Measurements from ENCODE around the gene TIAM2.
A peak's percentile ranks its signal among the peaks of the same experiment; 100 is the strongest.

The TIAM2 gene

DNA sequence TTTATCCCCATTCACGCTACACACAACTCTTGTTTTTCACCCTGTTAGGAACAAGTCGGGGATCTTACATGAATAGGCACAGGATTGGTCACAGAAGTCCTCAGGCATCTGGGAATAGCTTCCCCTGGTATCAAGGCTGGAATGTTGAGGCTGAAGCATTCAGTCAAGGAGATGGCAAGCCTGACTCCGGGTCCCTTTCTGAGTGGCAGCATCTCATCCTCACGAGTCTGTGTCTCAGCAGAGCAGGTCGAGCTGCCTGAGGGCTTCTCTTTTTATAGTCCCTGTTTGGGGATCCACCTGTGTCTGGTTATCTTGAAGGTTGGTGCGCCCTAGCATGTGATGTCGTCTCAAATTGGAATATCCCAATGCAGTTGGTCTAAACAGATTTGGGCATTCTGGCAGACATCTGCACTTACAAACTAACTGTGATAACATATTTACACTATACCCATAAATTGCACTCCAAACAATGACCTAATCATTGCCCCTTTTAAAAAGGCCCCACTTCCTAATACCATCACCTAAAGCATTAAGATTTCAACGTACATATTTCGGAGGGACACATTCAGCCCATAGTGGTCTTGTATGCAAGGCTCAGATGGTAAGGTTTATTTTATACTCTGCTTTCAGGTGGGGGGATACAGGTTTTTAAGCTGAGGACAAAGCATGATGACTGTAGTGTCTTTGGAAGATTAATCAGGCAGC is 156.0 kb downstream of the TIAM2 start:
- Histone ChIP-seq H3K27me3 (ENCODE audit: insufficient read depth, low read length, poor library complexity) (no peaks in the 10 kb centered on the region), H3K4me2 (ENCODE audit: low read length) (no peak overlapping the region), H2BK120ac (ENCODE audit: low read depth, low read length) (no peak overlapping the region), H2BK5ac (ENCODE audit: low read length) (no peak overlapping the region), H3K27ac (ENCODE audit: low read depth, low read length) (no peak overlapping the region), H3K18ac (ENCODE audit: low read length) (no peak overlapping the region), H3K23ac (ENCODE audit: low read length) (no peak overlapping the region), H2BK15ac (replicated peaks; ENCODE audit: low read depth) (no peak overlapping the region), H4K8ac (ENCODE audit: low read depth, low read length) (no peak overlapping the region), H3K36me3 (ENCODE audit: control insufficient read depth, insufficient read depth, low read length) (no peaks in the 10 kb centered on the region), H2AK5ac (ENCODE audit: low read length) (no peak overlapping the region), H3K4ac (ENCODE audit: low read depth, low read length) (no peak overlapping the region), H4K5ac (ENCODE audit: low read length) (no peak overlapping the region), H3K79me1 (ENCODE audit: low read length) (no peaks in the 10 kb centered on the region), H3K56ac (ENCODE audit: low read length) (no peak overlapping the region), H3K9ac (ENCODE audit: low read length) (no peak overlapping the region), H3K4me3 (ENCODE audit: low read length) (no peak overlapping the region), H3K79me2 (ENCODE audit: control insufficient read depth, insufficient read depth, low read length) (no peaks in the 10 kb centered on the region), H3K4me1 (ENCODE audit: control insufficient read depth, low read depth, low read length) (peaks cover 7% of the 10 kb centered on the region)
- DNase-seq: no peak
- WGBS (ENCODE audit: extremely low coverage, insufficient coverage, low lambda C conversion rate): no CpG with 5 or more reads among the region's 9 CpGs

DNA sequence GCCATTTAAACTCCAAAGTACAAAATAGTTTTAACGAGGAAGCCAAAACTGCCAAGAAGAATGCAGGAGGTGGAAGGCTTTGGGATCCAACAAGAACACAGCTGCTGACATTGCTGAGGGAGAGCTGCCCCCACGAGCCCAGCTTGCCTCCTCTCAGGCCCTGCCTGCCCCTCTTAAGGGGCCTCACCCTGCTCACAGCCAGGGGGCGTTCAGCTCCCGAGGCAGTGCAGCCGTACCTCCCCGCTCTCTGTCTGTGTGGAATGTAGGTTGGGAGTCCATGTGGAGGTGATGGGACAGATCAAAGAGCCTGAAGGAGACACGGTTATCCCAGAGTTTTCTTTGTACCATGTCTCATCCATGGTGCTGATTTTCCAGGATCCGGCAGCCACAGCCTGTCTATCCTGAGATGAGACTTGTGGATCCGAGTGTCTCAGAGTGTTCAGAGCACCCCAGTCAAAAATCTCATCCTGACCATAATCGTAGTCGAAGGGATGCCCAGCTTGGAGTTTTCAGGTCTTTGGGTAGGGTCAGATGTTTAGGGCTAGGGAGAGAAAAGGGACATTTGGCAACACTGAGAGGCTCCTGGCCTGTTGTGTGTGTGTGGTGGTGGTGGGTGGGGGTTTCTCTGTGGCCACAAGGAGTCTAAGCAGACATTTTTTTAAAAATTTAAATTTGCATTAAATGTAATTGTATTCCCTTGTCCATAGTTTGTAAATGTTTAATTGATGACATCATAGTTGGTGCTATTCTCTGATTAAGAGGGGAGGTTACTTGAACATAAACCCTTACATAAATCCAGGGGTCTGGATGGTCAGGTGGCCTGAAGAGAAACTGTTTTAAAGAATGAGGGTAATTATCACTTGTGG is 157.3 kb downstream of the TIAM2 start:
- Histone ChIP-seq H3K4me3 (ENCODE audit: low read length) (no peak overlapping the region), H3K4me1 (ENCODE audit: control insufficient read depth, low read depth, low read length) (peaks cover 7% of the 10 kb centered on the region), H2BK15ac (replicated peaks; ENCODE audit: low read depth) (no peak overlapping the region), H3K79me2 (ENCODE audit: control insufficient read depth, insufficient read depth, low read length) (no peaks in the 10 kb centered on the region), H3K23ac (ENCODE audit: low read length) (no peak overlapping the region), H4K8ac (ENCODE audit: low read depth, low read length) (no peak overlapping the region), H3K27ac (ENCODE audit: low read depth, low read length) (no peak overlapping the region), H4K5ac (ENCODE audit: low read length) (no peak overlapping the region), H3K18ac (ENCODE audit: low read length) (peak overlapping the region; percentile 23), H2BK120ac (ENCODE audit: low read depth, low read length) (no peak overlapping the region), H2BK5ac (ENCODE audit: low read length) (no peak overlapping the region), H3K79me1 (ENCODE audit: low read length) (no peaks in the 10 kb centered on the region), H2AK5ac (ENCODE audit: low read length) (no peak overlapping the region), H3K4ac (ENCODE audit: low read depth, low read length) (no peak overlapping the region), H3K36me3 (ENCODE audit: control insufficient read depth, insufficient read depth, low read length) (no peaks in the 10 kb centered on the region), H3K4me2 (ENCODE audit: low read length) (no peak overlapping the region), H3K9ac (ENCODE audit: low read length) (no peak overlapping the region), H3K56ac (ENCODE audit: low read length) (no peak overlapping the region), H3K27me3 (ENCODE audit: insufficient read depth, low read length, poor library complexity) (no peaks in the 10 kb centered on the region)
- no CpG with 5 or more reads among the region's 11 CpGs for WGBS (ENCODE audit: extremely low coverage, insufficient coverage, low lambda C conversion rate)
- DNase-seq: peak; percentile 87

DNA sequence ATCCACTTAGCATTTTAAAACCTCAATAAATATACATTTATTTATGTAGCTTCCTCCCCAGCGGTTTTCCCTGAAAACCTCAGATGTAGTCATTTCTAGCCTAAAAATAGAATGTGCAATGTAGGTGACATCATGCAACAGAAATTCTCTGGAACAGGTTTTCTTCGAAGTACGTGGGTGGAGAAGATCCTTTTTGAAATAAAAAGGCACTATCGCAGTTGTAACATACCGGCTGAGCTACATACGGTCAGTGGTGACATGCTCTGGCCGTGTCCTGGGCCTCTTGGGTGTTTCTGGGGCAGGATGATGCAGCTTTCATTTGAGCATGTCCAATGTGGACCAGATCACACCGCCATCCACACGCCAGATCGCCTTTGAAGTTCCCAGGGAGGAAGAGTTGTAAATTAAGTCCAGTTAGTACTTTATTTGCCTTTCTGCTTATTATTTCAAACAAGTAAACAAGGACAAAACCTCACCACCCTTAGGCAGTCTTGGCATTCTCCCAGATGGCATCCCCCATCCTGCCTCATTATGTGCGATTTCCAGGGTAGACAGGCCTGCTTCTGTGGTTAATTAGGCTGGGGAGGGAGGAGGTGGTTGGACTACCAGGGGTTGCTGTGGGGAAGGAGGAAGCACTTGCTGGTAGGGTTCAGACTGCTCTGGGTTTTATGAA is 159.2 kb downstream of the TIAM2 start:
- peak; percentile 45 for DNase-seq
- H3K27me3 ChIP-seq (ENCODE audit: insufficient read depth, low read length, poor library complexity): no peaks in the 10 kb centered on the region
- no peaks in the 10 kb centered on the region for H3K79me2 ChIP-seq (ENCODE audit: control insufficient read depth, insufficient read depth, low read length)
- H3K4ac ChIP-seq (ENCODE audit: low read depth, low read length): no peak overlapping the region
- H2BK5ac ChIP-seq (ENCODE audit: low read length): no peak overlapping the region
- no peak overlapping the region for H3K27ac ChIP-seq (ENCODE audit: low read depth, low read length)
- no peak overlapping the region for H2BK120ac ChIP-seq (ENCODE audit: low read depth, low read length)
- no CpG with 5 or more reads among the region's 11 CpGs for WGBS (ENCODE audit: extremely low coverage, insufficient coverage, low lambda C conversion rate)
- no peak overlapping the region for H4K5ac ChIP-seq (ENCODE audit: low read length)
- H4K8ac ChIP-seq (ENCODE audit: low read depth, low read length): no peak overlapping the region
- no peaks in the 10 kb centered on the region for H3K79me1 ChIP-seq (ENCODE audit: low read length)
- no peak overlapping the region for H3K4me2 ChIP-seq (ENCODE audit: low read length)
- no peak overlapping the region for H3K18ac ChIP-seq (ENCODE audit: low read length)
- H3K56ac ChIP-seq (ENCODE audit: low read length): no peak overlapping the region
- H3K9ac ChIP-seq (ENCODE audit: low read length): no peak overlapping the region
- H2BK15ac ChIP-seq (replicated peaks; ENCODE audit: low read depth): no peak overlapping the region
- no peak overlapping the region for H3K4me3 ChIP-seq (ENCODE audit: low read length)
- H3K23ac ChIP-seq (ENCODE audit: low read length): no peak overlapping the region
- no peak overlapping the region for H2AK5ac ChIP-seq (ENCODE audit: low read length)
- H3K36me3 ChIP-seq (ENCODE audit: control insufficient read depth, insufficient read depth, low read length): no peaks in the 10 kb centered on the region
- peaks cover 7% of the 10 kb centered on the region for H3K4me1 ChIP-seq (ENCODE audit: control insufficient read depth, low read depth, low read length)

DNA sequence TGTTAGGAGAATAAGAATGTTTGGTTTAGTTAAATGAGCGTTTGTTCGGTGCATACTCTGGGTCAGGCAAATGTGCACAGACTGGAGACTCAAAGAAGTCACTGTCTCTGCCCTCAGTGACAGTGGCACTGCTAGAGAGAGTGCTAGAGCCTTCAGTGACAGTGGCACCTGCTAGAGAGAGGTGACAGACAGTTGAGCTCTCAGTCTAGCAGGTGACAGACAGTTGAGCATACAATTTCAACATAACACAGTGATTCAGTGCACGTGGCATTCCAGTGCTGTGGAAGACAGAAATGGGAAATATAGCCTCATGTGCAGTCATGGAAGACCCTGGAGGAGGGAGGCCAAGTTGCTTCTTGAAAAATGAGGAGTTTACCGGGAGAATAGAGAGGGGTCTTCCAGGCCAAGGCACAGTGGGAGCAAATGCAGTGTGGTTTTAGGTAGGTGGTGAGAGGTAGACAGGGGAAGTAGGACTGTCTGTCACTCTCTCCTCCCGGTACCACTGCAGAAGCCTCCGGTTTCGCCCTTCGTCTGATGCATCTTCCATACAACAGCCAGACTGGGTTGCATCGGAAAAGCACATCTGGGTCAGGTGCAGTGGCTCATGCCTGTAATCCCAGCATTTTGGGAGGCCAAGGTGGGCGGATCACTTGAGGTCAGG is 160.8 kb downstream of the TIAM2 start:
- no peak overlapping the region for H3K56ac ChIP-seq (ENCODE audit: low read length)
- no peak overlapping the region for H2BK15ac ChIP-seq (replicated peaks; ENCODE audit: low read depth)
- no peak overlapping the region for H3K4me2 ChIP-seq (ENCODE audit: low read length)
- DNase-seq: no peak
- no peaks in the 10 kb centered on the region for H3K79me2 ChIP-seq (ENCODE audit: control insufficient read depth, insufficient read depth, low read length)
- no peak overlapping the region for H3K9ac ChIP-seq (ENCODE audit: low read length)
- WGBS (ENCODE audit: extremely low coverage, insufficient coverage, low lambda C conversion rate): no CpG with 5 or more reads among the region's 10 CpGs
- H3K4me3 ChIP-seq (ENCODE audit: low read length): no peak overlapping the region
- H3K27me3 ChIP-seq (ENCODE audit: insufficient read depth, low read length, poor library complexity): no peaks in the 10 kb centered on the region
- no peak overlapping the region for H2BK5ac ChIP-seq (ENCODE audit: low read length)
- H3K4ac ChIP-seq (ENCODE audit: low read depth, low read length): no peak overlapping the region
- no peak overlapping the region for H4K5ac ChIP-seq (ENCODE audit: low read length)
- H2AK5ac ChIP-seq (ENCODE audit: low read length): no peak overlapping the region
- no peak overlapping the region for H2BK120ac ChIP-seq (ENCODE audit: low read depth, low read length)
- no peaks in the 10 kb centered on the region for H3K36me3 ChIP-seq (ENCODE audit: control insufficient read depth, insufficient read depth, low read length)
- peaks cover 5% of the 10 kb centered on the region for H3K4me1 ChIP-seq (ENCODE audit: control insufficient read depth, low read depth, low read length)
- H3K79me1 ChIP-seq (ENCODE audit: low read length): no peaks in the 10 kb centered on the region
- H4K8ac ChIP-seq (ENCODE audit: low read depth, low read length): no peak overlapping the region
- H3K18ac ChIP-seq (ENCODE audit: low read length): no peak overlapping the region
- H3K23ac ChIP-seq (ENCODE audit: low read length): no peak overlapping the region
- H3K27ac ChIP-seq (ENCODE audit: low read depth, low read length): no peak overlapping the region

DNA sequence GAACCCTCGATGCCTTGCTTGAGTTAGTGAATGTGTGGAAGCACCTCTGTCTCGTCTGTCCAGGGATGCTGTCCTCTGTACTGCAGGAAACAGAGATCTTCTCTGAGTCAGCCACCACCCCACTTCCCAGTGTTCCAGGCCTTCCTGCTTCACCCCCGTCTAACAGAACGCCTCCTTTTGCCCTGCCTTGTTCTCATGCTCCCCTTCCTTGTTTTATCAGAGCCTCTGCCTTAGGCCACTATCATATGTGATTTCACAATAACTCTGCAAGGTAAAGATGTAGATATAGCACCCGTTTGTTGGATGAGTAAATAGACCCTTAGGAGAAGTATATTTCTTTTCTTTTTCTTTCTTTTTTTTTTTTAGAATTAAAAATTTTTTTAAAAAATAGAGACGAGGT is 162.0 kb downstream of the TIAM2 start:
- H2AK5ac ChIP-seq (ENCODE audit: low read length): no peak overlapping the region
- H2BK5ac ChIP-seq (ENCODE audit: low read length): no peak overlapping the region
- H3K23ac ChIP-seq (ENCODE audit: low read length): no peak overlapping the region
- no peaks in the 10 kb centered on the region for H3K36me3 ChIP-seq (ENCODE audit: control insufficient read depth, insufficient read depth, low read length)
- H3K27me3 ChIP-seq (ENCODE audit: insufficient read depth, low read length, poor library complexity): no peaks in the 10 kb centered on the region
- no peak overlapping the region for H4K8ac ChIP-seq (ENCODE audit: low read depth, low read length)
- no peak overlapping the region for H3K56ac ChIP-seq (ENCODE audit: low read length)
- H3K4me2 ChIP-seq (ENCODE audit: low read length): no peak overlapping the region
- no peak overlapping the region for H3K4me3 ChIP-seq (ENCODE audit: low read length)
- H3K4me1 ChIP-seq (ENCODE audit: control insufficient read depth, low read depth, low read length): peaks cover 5% of the 10 kb centered on the region
- H3K27ac ChIP-seq (ENCODE audit: low read depth, low read length): no peak overlapping the region
- no peaks in the 10 kb centered on the region for H3K79me1 ChIP-seq (ENCODE audit: low read length)
- no peak overlapping the region for H2BK15ac ChIP-seq (replicated peaks; ENCODE audit: low read depth)
- H4K5ac ChIP-seq (ENCODE audit: low read length): no peak overlapping the region
- H3K9ac ChIP-seq (ENCODE audit: low read length): no peak overlapping the region
- no peaks in the 10 kb centered on the region for H3K79me2 ChIP-seq (ENCODE audit: control insufficient read depth, insufficient read depth, low read length)
- DNase-seq: no peak
- no peak overlapping the region for H3K4ac ChIP-seq (ENCODE audit: low read depth, low read length)
- H3K18ac ChIP-seq (ENCODE audit: low read length): no peak overlapping the region
- H2BK120ac ChIP-seq (ENCODE audit: low read depth, low read length): no peak overlapping the region
- no CpG with 5 or more reads among the region's 6 CpGs for WGBS (ENCODE audit: extremely low coverage, insufficient coverage, low lambda C conversion rate)

Data from mesendoderm (in vitro differentiated cells).